Calu3 (cell line): ENCODE measurements around the gene PNLIP. TPM values are rescaled to one million over a fixed set of nuclear protein-coding genes. Genes with fewer than 3 reads are reported as not detected.

Source experiments
- BruUV-seq: library from RNA; stranded (reverse); fragments of 400-500 nt; replicated peaks from 2 replicates; lab custom pipeline; 2021; lab: Mats Ljungman, UMichigan
- CTCF ChIA-PET: fragments of 300-600 bp; sonication (Branson Sonifier 250); formaldehyde crosslinking; loops from one replicate; lab custom pipeline; 2022; ENCODE audit warnings: antibody characterized with exemption; lab: Charles Lee
- DNase-seq: peaks from one replicate; pipeline ENCODE4 v3.0.0; 2022
- H3K27ac Mint-ChIP-seq: one replicate; pipeline ENCODE4 v1.8.0; 2022; ENCODE audit warnings: mixed read lengths; ENCODE audit not compliant: unreplicated experiment
- H3K27me3 Mint-ChIP-seq: one replicate; pipeline ENCODE4 v1.8.0; 2022; ENCODE audit warnings: mixed read lengths; ENCODE audit not compliant: unreplicated experiment
- H3K36me3 Mint-ChIP-seq: one replicate; pipeline ENCODE4 v1.8.0; 2022; ENCODE audit warnings: mild to moderate bottlenecking, moderate library complexity, mixed read lengths; ENCODE audit not compliant: insufficient read depth, unreplicated experiment
- H3K4me1 Mint-ChIP-seq: one replicate; pipeline ENCODE4 v1.8.0; 2022; ENCODE audit warnings: mild to moderate bottlenecking, low read depth, mixed read lengths; ENCODE audit not compliant: unreplicated experiment
- H3K4me3 Mint-ChIP-seq: one replicate; pipeline ENCODE4 v1.8.0; 2022; ENCODE audit warnings: mild to moderate bottlenecking, low read depth, moderate library complexity, mixed read lengths; ENCODE audit not compliant: unreplicated experiment
- H3K9me3 Mint-ChIP-seq: one replicate; pipeline ENCODE4 v1.8.0; 2022; ENCODE audit warnings: low read depth, mixed read lengths; ENCODE audit not compliant: unreplicated experiment
- CTCF ChIP-seq: fragments of 200-600 bp; IDR thresholded peaks from one replicate; pipeline ENCODE4 v1.8.0; 2022; ENCODE audit warnings: antibody characterized with exemption; ENCODE audit not compliant: unreplicated experiment
- intact Hi-C: fragments of 100-400 bp; cut with micrococcal nuclease; formaldehyde crosslinking; loops from one replicate; pipeline ENCODE4 v1.10.0; 2022; ENCODE audit not compliant: unreplicated experiment
- total RNA-seq: library from RNA; stranded (reverse); gene quantifications from 2 replicates; pipeline ENCODE4 v1.2.3, GENCODE V29; 2022

PNLIP gene
- total RNA-seq, 1 experiment from 2014 or later, result not detected

DNA sequence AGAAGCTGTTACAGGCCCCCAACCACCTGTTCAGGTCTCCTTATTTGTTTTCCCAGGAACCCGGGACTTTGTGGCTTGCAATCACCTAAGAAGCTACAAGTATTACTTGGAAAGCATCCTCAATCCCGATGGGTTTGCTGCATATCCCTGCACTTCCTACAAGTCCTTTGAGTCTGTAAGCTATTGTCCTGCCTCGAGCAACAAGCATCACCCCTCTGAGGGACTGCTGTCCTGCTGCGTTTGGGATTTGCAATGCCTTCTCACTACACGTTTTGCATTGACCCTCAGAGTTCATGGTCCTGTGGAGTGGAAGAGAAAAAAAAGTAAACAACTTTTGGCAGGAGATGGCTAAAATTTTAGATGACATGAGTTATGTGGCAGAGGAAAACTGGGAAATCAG is 54.3 kb downstream of the PNLIP start:
- DNase-seq, result no peak
- Mint-ChIP-seq H3K36me3 (no peaks in the 10 kb centered on the region), H3K4me3 (no peak overlapping the region), H3K27me3 (no peaks in the 10 kb centered on the region), H3K4me1 (no peaks in the 10 kb centered on the region), H3K27ac (no peak overlapping the region), H3K9me3 (no peaks in the 10 kb centered on the region)
- CTCF ChIA-PET, result no interaction called here
- intact Hi-C loops, result no loop called here
- no TSS peak for BruUV-seq
- no peak for TF ChIP-seq CTCF

- Mint-ChIP-seq H3K4me3 (no peak overlapping the region), H3K9me3 (no peaks in the 10 kb centered on the region), H3K36me3 (no peaks in the 10 kb centered on the region), H3K4me1 (no peaks in the 10 kb centered on the region), H3K27ac (no peak overlapping the region), H3K27me3 (no peaks in the 10 kb centered on the region)
- intact Hi-C loops, result no loop called here
- CTCF ChIA-PET, result interaction anchor here (0.6 kb wide), 1 partner anchor 80 kb away, joined by 3 read pairs; no protein-coding TSS in a partner anchor
- no peak for DNase-seq
- TF ChIP-seq CTCF, result no peak
- no TSS peak for BruUV-seq
Measured at GRCh38 chr10:116602648-116603400, 57.1 kb downstream of the PNLIP start.

GRCh38 chr10:116606061-116606483 is 60.3 kb downstream of the PNLIP start:
- no peak for TF ChIP-seq CTCF
- Mint-ChIP-seq H3K27me3 (no peaks in the 10 kb centered on the region), H3K36me3 (no peaks in the 10 kb centered on the region), H3K27ac (no peak overlapping the region), H3K4me1 (no peaks in the 10 kb centered on the region), H3K4me3 (no peak overlapping the region), H3K9me3 (no peaks in the 10 kb centered on the region)
- CTCF ChIA-PET, result no interaction called here
- BruUV-seq, result no TSS peak
- intact Hi-C loops, result no loop called here
- DNase-seq, result no peak

DNA sequence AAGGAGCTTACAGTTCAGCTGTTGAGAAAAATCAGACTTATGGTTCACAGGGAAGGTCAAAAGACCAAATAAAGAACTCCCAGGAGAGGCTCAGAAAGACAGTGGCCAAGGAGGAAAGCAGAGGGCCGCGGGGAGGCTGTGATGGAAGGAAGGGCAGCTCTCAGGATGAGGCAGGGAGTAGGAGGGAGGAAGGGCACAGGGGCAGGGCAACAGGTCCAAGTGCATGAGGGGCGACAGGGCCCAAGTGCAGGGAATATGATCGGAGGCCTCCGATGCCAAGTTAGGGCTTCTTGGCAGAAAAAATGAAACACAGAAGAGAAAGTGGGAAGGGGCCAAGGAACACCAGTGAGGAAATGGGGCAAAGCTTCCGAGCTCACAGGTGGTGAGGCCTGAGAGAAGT is 61.6 kb downstream of the PNLIP start:
- Mint-ChIP-seq H3K27ac (no peak overlapping the region), H3K9me3 (no peaks in the 10 kb centered on the region), H3K4me3 (no peak overlapping the region), H3K4me1 (no peaks in the 10 kb centered on the region), H3K27me3 (no peaks in the 10 kb centered on the region), H3K36me3 (no peaks in the 10 kb centered on the region)
- DNase-seq, result no peak
- no TSS peak for BruUV-seq
- CTCF ChIA-PET, result no interaction called here
- TF ChIP-seq CTCF, result no peak
- intact Hi-C loops, result no loop called here
